Right atrium auricular region (tissue), 2 donors: ENCODE data around the gene TMTC1. TPM values are rescaled to one million over a fixed set of nuclear protein-coding genes. Genes with fewer than 3 reads are reported as not detected.

Experiments
- DNase-seq: peaks from one replicate; pipeline ENCODE4 v3.0.0-alpha.2; 2019; ENCODE audit warnings: low spot score
- H3K27ac ChIP-seq, 2 donors: fragments of 200-600 bp; sonication (generic); 1 replicate in 1 of 2; 2 replicates in 1 of 2; pipeline ENCODE4 v1.5.1; 2016 to 2019
- H3K27me3 ChIP-seq, 2 donors: fragments of 200-600 bp; sonication (generic); one replicate each; pipeline versions ENCODE4 v1.5.1 to v1.6.0; 2017 to 2019
- H3K36me3 ChIP-seq: fragments of 200-600 bp; sonication (generic); one replicate; pipeline ENCODE4 v1.5.1; 2016
- H3K4me1 ChIP-seq, 2 donors: fragments of 200-600 bp; sonication (generic); one replicate each; pipeline versions ENCODE4 v1.5.1 to v1.6.0; 2017 to 2019
- H3K4me3 ChIP-seq, 2 donors: fragments of 200-600 bp; sonication (generic); 1 replicate in 1 of 2; 2 replicates in 1 of 2; pipeline ENCODE4 v1.5.1; 2017 to 2019; ENCODE audit warnings: mild to moderate bottlenecking in 1 of 2, moderate library complexity in 1 of 2
- H3K9me3 ChIP-seq, 2 donors: fragments of 200-600 bp; sonication (generic); one replicate each; pipeline ENCODE4 v1.5.1; 2019
- total RNA-seq, 2 donors: library from RNA; depleted of rRNA; stranded (reverse); fragments of >200 nt; gene quantifications; one replicate each; pipeline ENCODE4 v1.1.0, GENCODE V29; 2016
- TF ChIP-seq, protein P1 (sequence below), 2 donors: fragments of 200-600 bp; sonication (generic); IDR thresholded peaks; one replicate each; pipeline ENCODE4 v1.5.1; 2019; ENCODE audit warnings: antibody characterized with exemption in 2 of 2

Gene TMTC1
- total RNA-seq, 2 donors from 2014 or later = 60.1 to 60.3 TPM

- no peak for DNase-seq
- Histone ChIP-seq H3K9me3 (no peaks in the 10 kb centered on the region), H3K4me3 (no peak overlapping the region), H3K36me3 (no peaks in the 10 kb centered on the region), H3K4me1 (peaks cover 0 to 49% of the 10 kb centered on the region in 2 donors), H3K27ac (peak overlapping the region in 1 of 2 donors; percentile 37), H3K27me3 (no peaks in the 10 kb centered on the region)
- TF ChIP-seq, protein P1, sequence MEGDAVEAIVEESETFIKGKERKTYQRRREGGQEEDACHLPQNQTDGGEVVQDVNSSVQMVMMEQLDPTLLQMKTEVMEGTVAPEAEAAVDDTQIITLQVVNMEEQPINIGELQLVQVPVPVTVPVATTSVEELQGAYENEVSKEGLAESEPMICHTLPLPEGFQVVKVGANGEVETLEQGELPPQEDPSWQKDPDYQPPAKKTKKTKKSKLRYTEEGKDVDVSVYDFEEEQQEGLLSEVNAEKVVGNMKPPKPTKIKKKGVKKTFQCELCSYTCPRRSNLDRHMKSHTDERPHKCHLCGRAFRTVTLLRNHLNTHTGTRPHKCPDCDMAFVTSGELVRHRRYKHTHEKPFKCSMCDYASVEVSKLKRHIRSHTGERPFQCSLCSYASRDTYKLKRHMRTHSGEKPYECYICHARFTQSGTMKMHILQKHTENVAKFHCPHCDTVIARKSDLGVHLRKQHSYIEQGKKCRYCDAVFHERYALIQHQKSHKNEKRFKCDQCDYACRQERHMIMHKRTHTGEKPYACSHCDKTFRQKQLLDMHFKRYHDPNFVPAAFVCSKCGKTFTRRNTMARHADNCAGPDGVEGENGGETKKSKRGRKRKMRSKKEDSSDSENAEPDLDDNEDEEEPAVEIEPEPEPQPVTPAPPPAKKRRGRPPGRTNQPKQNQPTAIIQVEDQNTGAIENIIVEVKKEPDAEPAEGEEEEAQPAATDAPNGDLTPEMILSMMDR (IDR thresholded peaks at IDR 0.05) = no peak
These were observed 202.1 kb downstream of the TMTC1 start for GRCh38 chr12:29581631-29582030.

DNA sequence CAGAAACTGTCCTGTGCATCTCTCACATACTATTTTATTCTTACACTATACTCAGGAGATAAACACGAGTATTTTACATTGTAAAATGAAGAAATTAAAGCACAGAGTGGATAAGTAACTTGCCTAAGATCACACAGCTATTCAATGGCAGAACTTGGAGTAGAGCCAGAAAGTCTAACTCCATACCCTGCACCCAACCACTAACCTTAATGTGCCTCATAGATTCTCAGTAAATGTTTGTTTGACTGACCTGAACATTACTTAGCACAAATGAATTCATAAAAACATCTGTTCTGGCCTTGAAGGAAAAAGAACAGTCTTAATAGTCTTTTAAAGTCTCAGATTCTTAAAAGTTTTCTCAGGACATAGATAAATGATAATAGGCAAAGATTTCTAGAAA lies 202.8 kb downstream of the TMTC1 start:
- Histone ChIP-seq H3K27me3 (no peaks in the 10 kb centered on the region), H3K9me3 (no peaks in the 10 kb centered on the region), H3K4me3 (no peak overlapping the region), H3K36me3 (no peaks in the 10 kb centered on the region), H3K27ac (no peak overlapping the region), H3K4me1 (peaks cover 0 to 49% of the 10 kb centered on the region in 2 donors)
- no peak for DNase-seq
- TF ChIP-seq, protein P1 (IDR thresholded peaks at IDR 0.05) = no peak

DNA sequence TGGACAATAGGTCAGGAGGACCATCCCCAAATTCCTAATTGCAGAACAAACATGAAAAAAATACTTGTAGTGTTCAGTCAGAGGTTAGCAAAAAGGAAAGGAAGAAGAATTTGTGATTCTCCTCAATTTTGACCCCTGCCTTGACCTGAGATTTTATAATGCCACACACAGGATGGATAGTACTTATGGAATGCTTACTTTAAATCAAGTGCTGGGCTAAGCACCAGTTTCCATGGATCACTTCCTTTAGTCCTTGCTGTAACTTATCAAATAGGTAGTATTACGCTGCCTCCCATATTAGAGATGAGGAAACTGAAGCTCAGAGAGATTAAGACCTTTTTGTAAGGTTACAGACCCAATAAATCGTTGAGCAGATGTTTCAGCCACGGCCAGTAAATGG lies 205.0 kb downstream of the TMTC1 start:
- DNase-seq = no peak
- Histone ChIP-seq H3K9me3 (no peaks in the 10 kb centered on the region), H3K4me3 (no peak overlapping the region), H3K36me3 (no peaks in the 10 kb centered on the region), H3K27me3 (no peaks in the 10 kb centered on the region), H3K27ac (peak overlapping the region; percentile 58 to 59), H3K4me1 (peaks cover 0 to 46% of the 10 kb centered on the region in 2 donors)
- TF ChIP-seq, protein P1 (IDR thresholded peaks at IDR 0.05) = no peak

DNA sequence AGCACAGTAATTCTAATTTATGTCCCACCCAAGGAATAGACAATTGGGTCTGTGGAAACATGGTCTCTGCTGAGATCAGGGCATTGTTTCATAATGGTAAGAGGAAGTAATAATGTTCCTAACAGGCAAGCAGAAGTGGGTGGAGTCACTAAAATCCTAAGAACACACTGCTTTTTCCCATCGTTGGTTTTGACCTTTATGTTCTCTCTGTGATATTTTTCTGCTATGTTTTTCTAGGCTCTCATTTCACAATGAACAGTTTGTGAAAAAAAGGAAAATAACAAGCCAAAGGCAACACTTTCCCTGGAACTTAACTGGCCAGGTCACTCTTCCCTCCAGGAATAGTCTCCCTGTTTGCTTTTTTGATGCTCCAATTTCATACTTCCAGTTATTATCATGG lies 205.7 kb downstream of the TMTC1 start:
- H3K9me3 ChIP-seq = no peaks in the 10 kb centered on the region
- TF ChIP-seq, protein P1 (IDR thresholded peaks at IDR 0.05) = no peak
- no peaks in the 10 kb centered on the region for H3K27me3 ChIP-seq
- peaks cover 0 to 40% of the 10 kb centered on the region in 2 donors for H3K4me1 ChIP-seq
- peak overlapping the region; percentile 58 to 59 for H3K27ac ChIP-seq
- H3K4me3 ChIP-seq = no peak overlapping the region
- no peak for DNase-seq
- H3K36me3 ChIP-seq = no peaks in the 10 kb centered on the region

DNA sequence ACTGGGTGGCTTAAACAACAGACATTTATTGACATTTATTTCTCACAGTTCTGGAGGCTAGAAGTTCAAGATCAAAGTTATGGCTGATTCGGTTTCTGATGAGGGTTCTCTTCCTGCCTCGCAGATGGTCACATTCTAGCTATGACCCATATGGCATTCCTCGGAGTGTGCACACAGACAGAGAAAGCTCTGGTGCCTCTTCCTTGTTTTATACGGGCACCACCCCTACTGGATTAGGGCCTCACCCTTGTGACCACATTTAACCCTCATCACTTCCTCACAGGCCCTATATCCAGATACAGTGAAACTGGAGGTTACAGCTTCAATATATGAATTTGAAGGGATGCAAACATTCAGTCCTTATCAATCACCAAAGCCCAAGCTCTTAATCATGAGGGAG lies 209.2 kb downstream of the TMTC1 start:
- peaks cover 14% of the 10 kb centered on the region for H3K36me3 ChIP-seq
- no peak overlapping the region for H3K27ac ChIP-seq
- H3K4me3 ChIP-seq = no peak overlapping the region
- TF ChIP-seq, protein P1 (IDR thresholded peaks at IDR 0.05) = no peak
- H3K9me3 ChIP-seq = no peaks in the 10 kb centered on the region
- H3K4me1 ChIP-seq = peaks cover 0 to 20% of the 10 kb centered on the region in 2 donors
- no peaks in the 10 kb centered on the region for H3K27me3 ChIP-seq
- no peak for DNase-seq

DNA sequence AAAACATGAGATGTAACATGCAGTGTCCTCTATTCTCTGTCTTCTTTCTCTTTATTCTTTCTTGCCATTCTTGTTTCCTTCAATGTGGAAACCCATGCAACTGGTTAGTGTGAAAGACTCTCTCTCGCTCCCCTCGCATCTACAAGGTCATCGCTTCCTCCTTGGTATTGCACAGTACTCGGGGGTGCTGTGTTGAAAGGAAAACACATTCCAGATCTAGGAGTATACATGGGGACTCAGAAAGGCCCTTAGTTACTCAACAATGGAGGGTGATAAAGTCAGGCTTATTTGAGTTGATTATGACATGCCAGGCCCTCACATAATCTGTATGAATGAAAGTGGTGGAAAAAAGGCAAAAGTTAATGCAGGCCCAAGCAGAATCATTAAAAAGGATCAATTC lies 210.8 kb downstream of the TMTC1 start:
- H3K4me1 ChIP-seq = peaks cover 0 to 8% of the 10 kb centered on the region in 2 donors
- no peaks in the 10 kb centered on the region for H3K27me3 ChIP-seq
- H3K9me3 ChIP-seq = no peaks in the 10 kb centered on the region
- no peak for DNase-seq
- TF ChIP-seq, protein P1 (IDR thresholded peaks at IDR 0.05) = no peak
- no peak overlapping the region for H3K4me3 ChIP-seq
- no peak overlapping the region for H3K27ac ChIP-seq
- H3K36me3 ChIP-seq = peaks cover 14% of the 10 kb centered on the region
